Naive B cell (primary cell): ENCODE results near the gene MAST2. TPM values are rescaled to one million over a fixed set of nuclear protein-coding genes. Genes with fewer than 3 reads are reported as not detected.

Experiments used
- ATAC-seq, 2 donors: fragments of 150-1000 bp; cut with Tn5 transposase; 2 replicates each; pipeline ENCODE4 v1.10.0; 2021; ENCODE audit warnings: low read depth in 2 of 2, mild to moderate bottlenecking in 2 of 2, moderate library complexity in 2 of 2
- DNase-seq: peaks from one replicate; pipeline ENCODE4 v3.0.0; 2022
- H3K27ac Mint-ChIP-seq, 6 donors: one replicate each; pipeline ENCODE4 v1.8.0; 2020 to 2022; ENCODE audit warnings: mild to moderate bottlenecking in 6 of 6, mixed read lengths in 6 of 6, moderate library complexity in 5 of 6, inconsistent platforms in 2 of 6
- H3K27me3 Mint-ChIP-seq, 3 donors: one replicate each; pipeline ENCODE4 v1.8.0; 2021 to 2022; ENCODE audit warnings: mixed read lengths in 3 of 3, mild to moderate bottlenecking in 1 of 3
- H3K36me3 Mint-ChIP-seq, 2 donors: one replicate each; pipeline ENCODE4 v1.8.0; 2020 to 2022; ENCODE audit warnings: mixed read lengths in 2 of 2, inconsistent platforms in 1 of 2, mild to moderate bottlenecking in 1 of 2
- H3K4me1 Mint-ChIP-seq, 3 donors: one replicate each; pipeline ENCODE4 v1.8.0; 2020 to 2022; ENCODE audit warnings: mixed read lengths in 3 of 3, inconsistent platforms in 1 of 3, mild to moderate bottlenecking in 1 of 3, moderate library complexity in 1 of 3
- H3K4me3 Mint-ChIP-seq, 8 donors: one replicate each; pipeline ENCODE4 v1.8.0; 2020 to 2022; ENCODE audit warnings: mild to moderate bottlenecking in 8 of 8, mixed read lengths in 8 of 8, moderate library complexity in 8 of 8, inconsistent platforms in 2 of 8
- H3K9me3 Mint-ChIP-seq, 7 donors: one replicate each; pipeline ENCODE4 v1.8.0; 2020 to 2022; ENCODE audit warnings: mixed read lengths in 7 of 7, mild to moderate bottlenecking in 5 of 7, inconsistent platforms in 2 of 7, moderate library complexity in 1 of 7
- polyA plus RNA-seq, 6 donors: library from polyadenylated mRNA; unstranded; fragments of 300-500 nt; fragmentation: Illumina TruSeq; gene quantifications; one replicate each; pipeline ENCODE4 v1.2.3, GENCODE V29; 2021; ENCODE audit warnings: low read depth in 6 of 6

MAST2 gene
- polyA plus RNA-seq, 6 donors from 2014 or later: 0.86 to 5.1 (median 3.2) TPM; not detected in 1

DNA sequence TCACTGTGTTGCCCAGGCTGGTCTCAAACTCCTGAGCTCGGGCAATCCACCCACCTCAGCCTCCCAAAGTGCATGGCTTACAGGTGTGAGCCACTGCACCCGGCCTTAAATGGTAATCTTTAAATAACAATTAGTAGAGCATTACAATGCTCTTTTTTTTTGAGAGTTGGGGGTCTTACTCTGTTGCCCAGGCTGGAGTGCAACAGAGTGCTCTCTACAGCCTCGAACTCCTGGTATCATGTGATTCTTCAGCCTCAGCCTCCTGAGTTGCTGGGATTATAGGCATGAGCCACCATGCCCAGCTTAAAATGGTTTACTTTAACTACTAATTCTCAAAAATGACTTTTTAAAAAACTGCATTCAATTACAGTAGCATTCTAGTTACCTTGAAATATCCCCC is 276.8 kb downstream of the MAST2 start:
- H3K27ac Mint-ChIP-seq: no peak overlapping the region
- no peaks in the 10 kb centered on the region for H3K27me3 Mint-ChIP-seq
- H3K36me3 Mint-ChIP-seq: no peaks in the 10 kb centered on the region
- no peak for ATAC-seq
- H3K4me1 Mint-ChIP-seq: no peaks in the 10 kb centered on the region
- H3K9me3 Mint-ChIP-seq: no peaks in the 10 kb centered on the region
- no peak for DNase-seq
- no peak overlapping the region for H3K4me3 Mint-ChIP-seq

DNA sequence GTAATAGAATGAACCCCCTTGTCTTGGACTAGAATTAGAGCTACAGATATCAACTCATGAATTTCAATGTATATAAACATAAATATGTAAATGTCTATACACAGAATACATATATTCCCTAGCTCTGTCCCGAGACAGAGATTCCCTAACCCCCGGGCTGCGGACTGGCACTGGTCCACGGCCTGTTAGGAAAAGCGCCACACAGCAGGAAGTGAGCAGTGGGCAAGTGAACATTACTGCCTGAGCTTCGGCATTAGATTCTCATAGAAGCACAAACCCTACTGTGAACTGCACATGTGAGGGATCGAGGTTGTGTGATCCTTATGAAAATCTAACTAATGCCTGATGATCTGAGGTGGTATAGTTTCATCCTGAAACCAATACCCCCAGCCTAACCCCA is 277.8 kb downstream of the MAST2 start:
- DNase-seq: no peak
- H3K4me1 Mint-ChIP-seq: no peaks in the 10 kb centered on the region
- H3K27me3 Mint-ChIP-seq: no peaks in the 10 kb centered on the region
- H3K27ac Mint-ChIP-seq: no peak overlapping the region
- H3K9me3 Mint-ChIP-seq: no peaks in the 10 kb centered on the region
- no peak for ATAC-seq
- no peaks in the 10 kb centered on the region for H3K36me3 Mint-ChIP-seq
- H3K4me3 Mint-ChIP-seq: no peak overlapping the region

DNA sequence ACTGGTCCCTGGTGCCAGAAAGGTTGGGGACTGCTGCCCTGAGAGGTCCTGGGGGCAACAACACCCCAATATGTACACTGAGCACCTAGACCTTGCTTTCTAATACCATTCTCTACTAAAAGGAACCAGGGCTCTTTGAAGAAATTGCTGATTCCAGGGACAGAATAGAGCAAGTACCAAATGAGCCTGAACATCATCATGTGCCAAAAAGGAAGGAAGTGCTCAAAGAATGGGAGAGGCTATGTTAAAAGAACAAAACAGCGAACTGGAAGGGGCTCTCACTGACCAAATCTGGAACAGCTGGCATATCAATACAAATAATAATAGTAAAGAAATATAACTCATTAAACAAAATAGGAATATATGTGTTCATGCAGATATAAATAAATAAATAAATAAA is 278.2 kb downstream of the MAST2 start:
- no peak overlapping the region for H3K27ac Mint-ChIP-seq
- no peaks in the 10 kb centered on the region for H3K4me1 Mint-ChIP-seq
- H3K27me3 Mint-ChIP-seq: no peaks in the 10 kb centered on the region
- no peaks in the 10 kb centered on the region for H3K9me3 Mint-ChIP-seq
- DNase-seq (no peak), ATAC-seq (no peak)
- no peaks in the 10 kb centered on the region for H3K36me3 Mint-ChIP-seq
- H3K4me3 Mint-ChIP-seq: no peak overlapping the region

DNA sequence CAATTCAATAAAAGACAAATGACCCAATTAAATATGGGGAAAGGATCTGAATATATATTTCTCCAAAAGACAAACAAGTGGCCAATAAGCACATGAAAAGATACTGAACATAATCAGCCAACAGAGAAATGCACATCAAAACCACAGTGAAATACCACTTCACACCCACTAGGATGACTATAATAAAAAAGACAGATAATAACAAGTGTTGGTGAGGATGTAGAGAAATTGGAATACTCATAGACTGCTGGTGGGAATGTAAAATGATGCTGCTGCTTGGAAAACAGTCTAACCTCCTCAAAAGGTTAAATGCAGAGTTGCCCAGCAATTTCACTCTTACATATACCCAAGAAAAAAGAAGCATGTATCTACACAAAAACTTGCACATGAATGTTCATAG is 280.2 kb downstream of the MAST2 start:
- no peaks in the 10 kb centered on the region for H3K9me3 Mint-ChIP-seq
- H3K36me3 Mint-ChIP-seq: no peaks in the 10 kb centered on the region
- ATAC-seq (no peak), DNase-seq (no peak)
- H3K27ac Mint-ChIP-seq: no peak overlapping the region
- H3K27me3 Mint-ChIP-seq: no peaks in the 10 kb centered on the region
- no peaks in the 10 kb centered on the region for H3K4me1 Mint-ChIP-seq
- no peak overlapping the region for H3K4me3 Mint-ChIP-seq

DNA sequence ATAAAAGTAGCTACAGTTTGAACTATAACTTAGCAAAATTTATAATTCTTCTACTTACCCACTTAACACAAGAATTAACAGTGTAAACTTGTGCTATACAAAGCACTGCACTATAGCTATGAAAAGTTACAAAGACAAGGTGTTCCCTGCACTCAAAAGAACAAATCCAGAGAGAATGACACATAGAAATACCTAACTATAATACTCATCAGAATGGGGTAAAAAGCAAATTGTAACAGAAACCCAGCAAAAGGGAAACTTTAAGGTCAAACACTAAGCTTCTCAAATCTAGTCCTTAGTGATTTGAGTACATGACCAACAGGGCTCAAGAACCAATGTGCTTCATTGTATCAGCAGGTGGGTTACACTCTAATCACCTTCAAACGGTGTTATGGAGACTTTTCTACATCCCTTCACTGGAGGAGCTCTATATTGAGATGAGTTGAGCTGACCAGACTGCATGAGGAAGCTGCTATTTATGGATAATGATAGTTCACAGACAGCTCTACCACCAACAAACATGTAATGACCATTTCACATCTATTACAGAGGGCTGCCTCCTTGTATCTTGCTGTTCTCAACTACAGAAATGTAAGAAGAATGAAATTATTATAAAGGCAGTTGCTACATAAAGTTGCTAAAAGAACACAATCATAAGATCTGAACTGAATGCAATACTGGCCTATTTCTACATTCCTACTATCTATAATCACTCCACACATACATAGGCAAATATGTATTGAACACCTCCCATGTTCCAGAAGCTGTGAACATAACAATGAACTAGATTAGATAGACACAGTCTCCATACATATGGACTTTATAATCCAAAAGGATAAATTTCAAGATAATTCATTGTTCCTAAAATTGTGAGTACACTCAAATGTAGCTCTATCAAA is 281.4 kb downstream of the MAST2 start:
- Mint-ChIP-seq H3K9me3 (no peaks in the 10 kb centered on the region), H3K4me3 (no peak overlapping the region), H3K4me1 (no peaks in the 10 kb centered on the region), H3K36me3 (no peaks in the 10 kb centered on the region), H3K27ac (no peak overlapping the region), H3K27me3 (no peaks in the 10 kb centered on the region)
- ATAC-seq: no peak
- no peak for DNase-seq

Other genes starting within 250 kb of the MAST2 start
- 100 to 1,000 TPM in 4 of 6 donors, 10 to 100 TPM in 2; 90.5 to 140 (median 114) TPM for gene NASP, start 219.6 kb upstream of the MAST2 start, polyA plus RNA-seq
- under 1 TPM in 3 of 6 donors, not detected in 3; 0.08 to 0.57 (median 0.11) TPM for gene CCDC17, start 179.6 kb upstream of the MAST2 start, polyA plus RNA-seq
- gene GPBP1L1, start 117.1 kb upstream of the MAST2 start, polyA plus RNA-seq: 100 to 1,000 TPM in 2 of 6 donors, 10 to 100 TPM in 4; 83.6 to 106 (median 92.0) TPM
- 10 to 100 TPM; 44.3 to 72.7 (median 60.5) TPM for gene TMEM69, start 115.4 kb upstream of the MAST2 start, polyA plus RNA-seq
- gene IPP, start 53.0 kb upstream of the MAST2 start, polyA plus RNA-seq: 10 to 100 TPM in 4 of 6 donors, 1 to 10 TPM in 2; 8.6 to 16.9 (median 11.0) TPM